DMS 273 (cell line): ENCODE measurements around the gene TBC1D14.
"Not testable (repeated sequence)": the region's sequence is repeated elsewhere in the genome, so short reads cannot be mapped to it uniquely, and the experiment has no call there.

Source experiments
- DNase-seq: peaks from one replicate; lab custom pipeline; 2025; ENCODE audit not compliant: unreplicated experiment; lab: John Stamatoyannopoulos, UW

TBC1D14 gene

GRCh38 chr4:6909970-6910339, 329 bp downstream of the TBC1D14 start:
- peak; percentile 70 for DNase-seq

GRCh38 chr4:6910340-6910959, 824 bp downstream of the TBC1D14 start:
- peak; percentile 48 for DNase-seq

- DNase-seq = no peak
Observed at GRCh38 chr4:6910960-6911874, 1.6 kb downstream of the TBC1D14 start.

- not testable (repeated sequence) for DNase-seq
Observed at GRCh38 chr4:6911917-6912316, 2.3 kb downstream of the TBC1D14 start.

- DNase-seq = no peak
Observed at GRCh38 chr4:6912441-6912840, 2.8 kb downstream of the TBC1D14 start.

GRCh38 chr4:6913350-6913905, 3.8 kb downstream of the TBC1D14 start:
- DNase-seq = no peak

GRCh38 chr4:6914448-6914847, 4.8 kb downstream of the TBC1D14 start:
- DNase-seq = no peak

GRCh38 chr4:6915041-6916005, 5.7 kb downstream of the TBC1D14 start:
- no peak for DNase-seq

- DNase-seq = no peak
Observed at GRCh38 chr4:6916069-6916586, 6.5 kb downstream of the TBC1D14 start.

GRCh38 chr4:6916587-6917460, 7.2 kb downstream of the TBC1D14 start:
- DNase-seq = peak; percentile 57

GRCh38 chr4:6917461-6918271, 8.0 kb downstream of the TBC1D14 start:
- peak; percentile 73 for DNase-seq

- DNase-seq = peak; percentile 33
Observed at GRCh38 chr4:6918338-6918737, 8.7 kb downstream of the TBC1D14 start.

GRCh38 chr4:6920171-6920570, 10.5 kb downstream of the TBC1D14 start:
- no peak for DNase-seq

GRCh38 chr4:6923507-6923906, 13.9 kb downstream of the TBC1D14 start:
- no peak for DNase-seq

GRCh38 chr4:6924361-6924779, 14.7 kb downstream of the TBC1D14 start:
- DNase-seq = no peak

- DNase-seq = no peak
Observed at GRCh38 chr4:6925357-6925836, 15.8 kb downstream of the TBC1D14 start.

GRCh38 chr4:6926081-6926480, 16.5 kb downstream of the TBC1D14 start:
- no peak for DNase-seq

- DNase-seq = peak; percentile 52
Observed at GRCh38 chr4:6926681-6927478, 17.3 kb downstream of the TBC1D14 start.
